Hair follicular keratinocyte (primary cell): ENCODE data around the gene NREP. TPM values are rescaled to one million over a fixed set of nuclear protein-coding genes. Genes with fewer than 3 reads are reported as not detected.

Source experiments
- total RNA-seq: library from RNA; depleted of rRNA; stranded (reverse); fragments of >200 nt; gene quantifications from 2 replicates; pipeline ENCODE4 v1.2.3, GENCODE V29; 2015

The NREP gene, protein sequence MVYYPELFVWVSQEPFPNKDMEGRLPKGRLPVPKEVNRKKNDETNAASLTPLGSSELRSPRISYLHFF
- 3.4 and 4.9 TPM in 2 replicates for total RNA-seq

DNA sequence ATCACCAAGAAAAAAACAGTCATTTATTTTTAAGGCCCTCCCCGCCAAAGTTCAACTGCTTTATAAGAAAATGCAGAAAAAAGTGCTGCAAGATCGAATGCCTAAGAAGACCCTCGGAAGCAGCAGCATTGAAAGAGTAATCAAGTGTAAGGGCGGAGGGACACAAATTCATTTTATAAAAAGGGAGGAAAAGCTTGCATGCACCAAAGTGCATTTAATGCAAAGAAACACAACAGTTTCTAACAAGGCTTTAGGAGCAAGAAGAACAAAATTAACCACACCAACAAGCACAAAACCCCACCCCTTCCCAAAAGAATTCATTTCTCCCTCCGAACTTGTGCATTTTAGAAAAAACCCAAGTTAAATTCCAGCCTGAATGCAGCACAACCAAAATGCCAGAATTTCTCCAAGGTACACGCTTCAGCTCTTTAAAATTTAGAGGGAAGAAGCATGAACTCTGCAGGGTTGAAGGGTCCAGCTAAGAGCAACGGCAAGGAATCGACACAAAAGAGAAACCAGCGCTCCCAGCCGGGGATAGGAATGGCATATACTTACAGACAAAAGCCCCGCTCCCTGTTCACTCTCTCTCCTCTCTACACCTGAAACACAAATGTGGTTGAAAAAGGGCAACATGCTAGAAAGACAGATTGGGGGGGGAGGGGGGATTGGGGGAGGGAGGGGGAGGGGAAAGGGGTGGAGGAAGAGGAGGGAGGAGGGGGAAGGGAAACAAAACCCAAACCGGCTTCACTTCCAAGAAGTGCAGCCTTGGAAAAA is at the start of gene NREP:
Gene NREP (minus strand): TSS at position 614 of the 774 bp plus-strand sequence. CDS start 1,422 bp downstream, outside the sequence.

Other genes starting within 250 kb of the NREP start
- gene STARD4, start 244.7 kb downstream of the NREP start, total RNA-seq = 57.1 and 87.0 TPM in 2 replicates